Hepatic stellate cell (primary cell): ENCODE data around the gene ITGB2.

Experiments
- DNase-seq: peaks from one replicate; pipeline ENCODE4 v3.0.0; 2011; ENCODE audit warnings: low spot score

ITGB2 gene

GRCh38 chr21:44867999-44868700 is 52.5 kb downstream of the ITGB2 start:
- no peak for DNase-seq

- DNase-seq = no peak
These were observed 53.2 kb downstream of the ITGB2 start for GRCh38 chr21:44867464-44867863.

DNA sequence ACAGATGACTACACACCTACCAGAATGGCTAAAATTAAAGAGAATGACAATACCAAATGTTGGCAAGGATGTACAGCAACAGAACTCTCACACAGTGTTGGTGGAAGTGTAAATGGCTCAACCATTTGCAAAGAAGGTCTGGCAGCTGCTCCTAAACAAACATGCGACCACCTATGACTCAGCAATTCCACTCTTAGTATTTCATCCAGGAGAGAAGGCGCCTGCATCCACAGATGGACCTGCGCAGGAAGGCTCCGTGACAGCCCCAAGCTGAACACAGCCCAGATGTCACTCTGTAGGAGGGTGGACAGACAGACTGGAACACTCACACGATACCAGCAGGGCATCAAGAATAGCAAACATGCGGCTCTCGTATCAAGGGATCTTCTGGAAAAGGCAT is 53.9 kb downstream of the ITGB2 start:
- DNase-seq = no peak

GRCh38 chr21:44865561-44866280 is 55.0 kb downstream of the ITGB2 start:
- no peak for DNase-seq

- no peak for DNase-seq
These were observed 57.6 kb downstream of the ITGB2 start for GRCh38 chr21:44862869-44863685.

DNA sequence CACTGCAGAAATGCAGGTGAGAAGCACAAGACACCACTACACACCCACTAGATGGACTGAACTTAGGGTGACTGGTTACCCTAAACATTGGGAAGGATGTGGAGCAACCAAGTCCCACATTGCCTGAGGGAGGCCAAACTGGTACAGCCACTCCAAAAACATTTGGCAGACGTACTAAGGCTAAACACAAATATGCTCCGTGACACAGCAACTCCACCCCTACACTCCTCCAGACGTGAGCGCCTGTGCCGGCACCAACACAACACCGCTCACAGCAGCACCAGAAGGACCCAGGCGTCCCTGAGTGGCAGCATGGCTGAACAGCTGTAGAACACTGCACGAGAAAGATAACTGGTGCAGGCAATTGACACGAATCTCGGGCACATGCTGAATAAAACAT is 61.9 kb downstream of the ITGB2 start:
- DNase-seq = no peak

DNA sequence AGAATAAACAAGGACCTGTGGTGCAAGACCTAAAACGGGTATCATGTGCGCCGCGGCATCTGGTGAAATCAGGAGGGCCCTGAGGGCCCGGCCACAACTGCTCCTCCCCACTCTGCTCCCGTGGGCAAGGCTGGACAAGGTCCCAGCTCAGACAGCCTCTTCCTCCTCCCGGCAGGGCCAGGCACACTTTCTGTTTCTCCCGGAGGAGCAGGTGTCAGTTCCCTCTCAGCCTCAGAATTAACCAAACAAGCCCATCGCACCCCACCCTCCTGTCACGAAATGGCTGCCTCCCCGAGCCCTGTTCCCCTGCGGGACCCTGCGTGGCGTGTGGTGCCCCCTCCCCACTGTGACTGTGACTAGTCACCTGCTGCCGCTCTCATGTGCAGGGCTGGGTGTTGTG is 62.4 kb downstream of the ITGB2 start:
- DNase-seq = no peak

DNA sequence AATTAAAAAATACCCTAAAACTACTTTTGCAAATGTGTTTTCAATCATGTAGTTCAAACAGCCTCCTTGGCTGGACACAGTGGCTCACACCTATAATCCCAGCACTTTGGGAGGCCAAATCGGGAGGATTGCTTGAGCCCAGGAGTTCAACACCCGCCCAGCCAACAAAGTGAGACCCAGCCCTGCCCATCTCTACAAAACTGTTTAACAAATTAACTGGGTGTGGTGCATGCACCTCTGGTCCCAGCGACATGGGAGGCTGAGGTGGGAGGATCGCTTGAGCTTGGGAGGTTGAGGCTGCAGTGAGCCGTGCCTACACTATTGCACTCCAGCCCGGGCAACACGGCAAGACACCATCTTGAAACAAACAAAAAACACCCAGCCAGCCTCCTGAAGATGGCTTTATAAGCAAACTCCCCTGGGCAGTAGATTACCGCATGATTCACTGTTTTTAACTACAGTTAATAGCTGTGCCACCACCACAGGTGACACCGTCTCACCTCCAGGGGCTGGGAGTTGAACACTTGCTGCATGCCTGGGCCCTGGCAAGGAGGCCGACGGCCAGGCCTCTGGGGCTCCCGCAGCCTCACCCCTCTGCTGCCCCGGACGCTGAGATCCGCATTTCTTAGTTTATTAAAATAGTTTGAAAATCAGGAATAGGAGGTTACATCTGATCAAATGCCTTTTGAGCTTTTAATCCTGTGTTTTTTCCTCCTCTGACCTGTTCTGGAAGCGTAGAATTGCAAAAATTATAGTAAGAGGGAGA is 63.4 kb downstream of the ITGB2 start:
- DNase-seq = no peak

DNA sequence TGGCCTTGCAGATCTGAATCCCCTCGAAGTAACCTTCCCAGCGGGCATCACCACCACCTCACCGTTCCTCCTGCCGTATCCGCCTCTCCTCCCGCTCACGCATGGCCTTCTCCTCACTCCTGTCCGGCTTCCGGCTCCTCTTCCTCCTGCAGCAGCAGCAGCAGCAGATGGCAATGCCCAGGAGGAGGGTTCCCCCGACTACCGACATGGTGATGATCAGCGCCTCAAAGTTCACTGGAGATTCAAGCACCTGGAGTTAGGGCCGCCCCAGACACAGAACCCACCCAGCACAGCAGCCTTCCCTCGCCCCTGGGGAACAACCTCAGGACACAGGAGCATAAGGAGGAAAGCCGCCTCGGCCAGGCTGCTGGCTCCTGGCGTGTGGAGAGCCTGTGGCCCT is 64.6 kb downstream of the ITGB2 start:
- no peak for DNase-seq

- DNase-seq = no peak
These were observed 65.1 kb downstream of the ITGB2 start for GRCh38 chr21:44855572-44855971.

DNA sequence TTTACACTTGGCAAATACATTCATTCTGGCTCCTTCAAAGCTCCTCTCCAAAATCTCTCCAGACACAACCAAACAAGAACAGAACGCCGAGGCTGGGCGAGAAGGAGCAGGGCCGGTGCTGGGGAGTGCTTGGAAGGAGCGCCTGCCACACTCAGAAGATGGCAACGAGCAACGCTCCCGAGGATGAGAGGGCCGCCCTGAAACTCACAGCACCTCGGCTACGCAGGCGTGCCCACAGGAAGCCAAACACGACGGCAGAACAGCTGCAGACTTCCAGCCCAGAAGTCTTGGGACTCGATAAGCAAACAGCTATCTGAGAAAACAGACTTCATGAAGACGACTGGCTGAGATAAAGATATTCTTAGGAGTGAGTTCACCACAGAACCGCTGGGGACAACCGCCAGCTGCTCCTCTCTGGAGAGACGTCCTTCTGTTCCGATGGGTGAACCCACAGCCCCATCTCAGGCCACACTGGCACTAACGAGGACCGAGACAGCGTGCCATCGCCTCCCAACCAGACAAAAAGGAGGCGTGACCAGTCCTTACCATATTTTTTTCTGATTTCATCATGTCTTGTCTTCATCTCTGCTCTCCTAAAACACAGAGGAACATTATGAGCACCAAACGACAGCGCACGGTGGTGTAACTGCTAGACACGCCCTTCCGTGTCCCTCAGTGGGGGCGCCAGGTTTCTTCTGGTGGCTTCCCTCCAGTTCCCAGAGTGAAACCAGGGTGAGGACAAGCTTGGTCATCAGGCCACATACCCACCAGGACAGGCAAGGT is 65.8 kb downstream of the ITGB2 start:
- DNase-seq = no peak

- no peak for DNase-seq
These were observed 66.4 kb downstream of the ITGB2 start for GRCh38 chr21:44854391-44854663.

DNA sequence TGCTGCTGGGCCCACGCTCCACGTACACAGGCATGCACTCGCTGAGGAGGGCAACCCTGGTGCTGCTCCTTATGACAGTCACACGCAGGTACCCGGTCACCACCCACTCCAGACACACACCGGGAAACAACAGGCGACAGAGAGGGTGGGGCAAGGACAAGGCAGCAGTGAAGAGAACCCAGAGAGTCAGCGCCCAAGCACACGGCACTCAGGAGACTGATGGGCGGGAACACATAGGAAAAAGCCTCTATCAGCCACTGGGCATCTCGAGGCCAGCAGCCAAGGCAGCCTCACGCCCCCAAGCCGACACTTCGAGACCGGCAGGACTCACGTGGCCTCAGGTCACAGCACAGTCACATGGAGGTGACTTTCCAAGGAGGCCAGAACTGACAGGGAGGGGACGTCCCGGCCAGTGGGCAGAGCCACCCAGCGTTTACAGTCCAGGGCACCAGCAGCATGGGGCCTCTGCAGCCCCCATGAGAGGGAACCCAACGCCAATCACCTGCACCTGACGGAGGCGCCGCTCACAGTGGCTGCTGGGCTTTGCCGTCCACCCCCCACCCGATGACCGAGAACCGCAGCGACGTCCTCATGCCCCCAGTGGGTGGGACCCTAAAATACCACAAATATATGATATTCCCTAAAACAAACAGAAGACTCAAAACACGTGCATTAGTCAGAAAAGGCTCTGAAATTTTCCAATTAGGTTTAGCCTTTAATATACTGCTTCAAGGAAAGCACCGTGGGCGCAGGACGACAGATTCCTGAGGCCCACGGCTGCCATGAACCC is 66.9 kb downstream of the ITGB2 start:
- DNase-seq = no peak

DNA sequence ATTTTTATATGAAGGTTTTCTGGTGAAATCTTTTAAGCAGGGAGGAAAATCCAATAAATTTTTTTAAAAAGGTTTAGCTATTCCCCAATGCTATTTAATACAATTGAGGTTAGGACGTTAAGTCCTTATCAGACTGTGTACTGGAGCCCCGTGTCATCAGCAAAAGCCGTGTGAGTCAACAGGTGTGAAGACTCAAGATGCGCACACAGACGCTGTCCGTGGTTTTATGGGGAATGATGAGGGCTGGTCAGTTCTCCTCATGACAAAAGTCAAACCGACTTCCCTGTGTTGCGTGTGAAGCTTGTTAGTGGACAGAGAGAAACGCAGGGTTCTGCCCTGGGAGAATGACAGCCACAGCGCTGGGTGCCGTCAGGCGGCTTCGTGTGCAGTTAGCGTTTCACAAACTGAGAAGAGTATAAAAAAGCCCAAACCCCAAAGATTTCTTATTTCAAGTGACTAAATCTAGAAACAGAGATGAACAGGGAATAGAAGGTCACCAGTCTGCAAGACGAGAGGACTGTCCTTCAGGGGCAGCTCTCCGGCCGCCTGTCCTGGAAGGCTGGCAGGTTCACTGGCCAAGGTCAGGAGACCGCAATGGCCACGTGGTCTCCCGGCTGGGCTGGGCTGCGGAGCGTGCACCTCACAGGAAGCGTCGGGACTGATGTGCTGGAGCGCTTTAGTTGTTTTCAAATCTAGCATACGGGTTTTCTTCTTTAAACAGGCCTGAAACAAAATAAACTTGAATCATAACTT is 69.6 kb downstream of the ITGB2 start:
- DNase-seq = no peak

- no peak for DNase-seq
These were observed 70.4 kb downstream of the ITGB2 start for GRCh38 chr21:44850208-44850800.

- DNase-seq = no peak
These were observed 71.0 kb downstream of the ITGB2 start for GRCh38 chr21:44849616-44850130.

- DNase-seq = no peak
These were observed 71.7 kb downstream of the ITGB2 start for GRCh38 chr21:44848821-44849521.

DNA sequence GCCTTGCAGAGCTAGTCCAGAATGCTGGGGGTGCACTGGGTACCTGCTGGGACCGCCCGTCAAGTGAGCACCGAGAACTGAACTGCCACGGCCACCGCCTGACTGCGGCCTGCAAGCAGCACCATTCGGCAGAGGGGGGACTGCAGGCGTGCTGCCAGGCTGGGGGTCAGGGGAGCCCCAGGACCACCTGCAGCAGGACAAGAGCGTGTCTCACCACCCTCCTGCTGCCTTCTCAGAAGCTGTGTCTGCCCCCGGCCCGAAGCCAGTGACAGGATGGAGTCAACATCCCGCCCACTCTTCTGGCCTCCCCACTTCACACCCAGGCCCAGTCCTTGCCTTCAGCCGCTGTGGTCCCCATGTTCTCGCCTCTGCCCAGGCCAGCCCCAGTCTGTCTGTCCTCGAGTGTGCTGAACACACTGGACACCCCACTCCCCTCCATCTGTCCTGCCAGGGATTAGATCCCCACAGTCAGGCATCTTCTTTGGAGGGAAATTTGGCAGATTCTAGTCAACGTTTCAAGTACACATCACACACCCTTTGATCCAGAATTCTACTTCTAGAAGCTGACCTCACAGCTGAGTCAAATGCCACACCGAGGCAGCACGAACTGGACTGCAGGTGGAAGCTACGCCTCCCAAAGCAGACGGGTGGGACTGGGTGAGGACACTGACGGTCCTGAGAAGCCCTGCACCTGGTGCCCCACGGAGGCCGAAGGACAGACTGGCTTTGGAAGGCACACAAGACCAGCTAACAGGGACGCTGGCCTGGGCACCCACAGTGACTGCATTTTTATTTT is 73.2 kb downstream of the ITGB2 start:
- no peak for DNase-seq
